ENCODE data around the gene SGSM2. TPM values are rescaled to one million over a fixed set of nuclear protein-coding genes. Genes with fewer than 3 reads are reported as not detected.

The SGSM2 gene
- total and polyA plus RNA-seq, 2 of the 8 experiments (the other 6 are each of a cell fraction or from before 2014, with no cell fraction given), result 44.5 to 77.7 TPM

GRCh38 chr17:2317796-2318195 is 19.5 kb upstream of the SGSM2 start:
- Histone ChIP-seq H2BK20ac (ENCODE audit: low read length) (no peak overlapping the region), H4K91ac (replicated peaks; ENCODE audit: insufficient read length, low read length) (no peak overlapping the region), H3K4me2 (ENCODE audit: insufficient read depth in 1 of 2, low read depth in 2 of 2, low read length in 2 of 2) (no peak overlapping the region), H3K4me3 (ENCODE audit: extremely low read depth in 1 of 4, insufficient read depth in 2 of 4, low read depth in 3 of 4, low read length in 4 of 4) (no peak overlapping the region), H4K8ac (ENCODE audit: extremely low read depth, insufficient read depth, low read length) (no peak overlapping the region), H3K79me1 (ENCODE audit: low read depth, low read length) (no peaks in the 10 kb centered on the region), H3K23me2 (ENCODE audit: low read depth, low read length) (no peaks in the 10 kb centered on the region), H3K9ac (replicated peaks in 1 of 4; ENCODE audit: extremely low read depth in 1 of 4, low read depth in 3 of 4, low read length in 3 of 4) (no peak overlapping the region), H3K18ac (ENCODE audit: extremely low read depth, low read length) (no peak overlapping the region), H3K4me1 (replicated peaks in 1 of 4; ENCODE audit: control insufficient read depth in 3 of 4, insufficient read depth in 4 of 4, low read length in 3 of 4) (no peaks in the 10 kb centered on the region), H2BK12ac (ENCODE audit: low read depth, low read length) (no peak overlapping the region), H3K79me2 (ENCODE audit: control insufficient read depth in 1 of 2, insufficient read depth in 2 of 2, low read length in 2 of 2) (no peaks in the 10 kb centered on the region), H4K20me1 (replicated peaks in 1 of 2; ENCODE audit: control insufficient read depth in 1 of 2, insufficient read depth in 2 of 2, low read length in 2 of 2) (no peaks in the 10 kb centered on the region), H3K27me3 (replicated peaks in 1 of 4; ENCODE audit: control insufficient read depth in 3 of 4, extremely low read depth in 1 of 4, insufficient read depth in 3 of 4, low read length in 3 of 4) (no peaks in the 10 kb centered on the region), H2AK5ac (ENCODE audit: low read depth, low read length) (no peak overlapping the region), H3K23ac (ENCODE audit: insufficient read length) (no peak overlapping the region), H3K27ac (ENCODE audit: low read depth, low read length) (no peak overlapping the region), H3K36me3 (ENCODE audit: control insufficient read depth in 2 of 4, insufficient read depth in 4 of 4, low read length in 3 of 4) (peaks cover 0 to 12% (median 7%) of the 10 kb centered on the region in 4 experiments; a peak in 6 of 8 replicates), H2BK120ac (replicated peaks; ENCODE audit: low read depth, low read length) (no peak overlapping the region), H2BK15ac (ENCODE audit: low read length) (no peak overlapping the region), H3K9me3 (ENCODE audit: insufficient read depth in 2 of 2, low read depth in 1 of 2, low read length in 1 of 2) (no peaks in the 10 kb centered on the region), H4K5ac (ENCODE audit: insufficient read length, low read depth, low read length) (no peak overlapping the region), H2AFZ (ENCODE audit: low read length) (no peak overlapping the region), H3K56ac (replicated peaks; ENCODE audit: insufficient read length, low read depth, low read length) (no peak overlapping the region), H2BK5ac (ENCODE audit: low read depth, low read length) (no peak overlapping the region), H3K4ac (replicated peaks; ENCODE audit: insufficient read length, low read depth, low read length) (no peak overlapping the region), H3K14ac (ENCODE audit: insufficient read length) (no peak overlapping the region)
- no peak for FAIRE-seq
- WGBS, 2 experiments (ENCODE audit: extremely low coverage in 1 of 2, insufficient coverage in 1 of 2, insufficient read length in 1 of 2, insufficient replicate concordance in 2 of 2, low coverage in 1 of 2, low lambda C conversion rate in 2 of 2, missing lambda C conversion rate in 1 of 2), result 90% methylated on average over 3 of the region's 3 CpGs; no CpG with 5 or more reads in 1 of the 2 experiments
- TF ChIP-seq EGR1 (IDR thresholded peaks at IDR 0.05; ENCODE audit: borderline replicate concordance, low read depth, low read length) (no peak), YY1 (IDR thresholded peaks at IDR 0.05; ENCODE audit: low read depth, low read length) (no peak), POLR2AphosphoS5 (IDR thresholded peaks at IDR 0.05; ENCODE audit: low read depth, low read length) (no peak), CREB1 (IDR thresholded peaks at IDR 0.05) (no peak), SP1 (IDR thresholded peaks at IDR 0.05; ENCODE audit: low read depth, low read length) (no peak), MAX (IDR thresholded peaks at IDR 0.05) (no peak), SIRT6 (IDR thresholded peaks at IDR 0.05; ENCODE audit: low read length) (no peak), ATF3 (IDR thresholded peaks at IDR 0.05; ENCODE audit: insufficient read depth, low read depth, low read length) (no peak), KDM4A (IDR thresholded peaks at IDR 0.05; ENCODE audit: low read depth, low read length, severe bottlenecking) (no peak), GABPA (IDR thresholded peaks at IDR 0.05; ENCODE audit: borderline replicate concordance, insufficient read depth, low read length) (no peak)
- ChIA-PET POLR2A (ENCODE audit: partially characterized antibody) (interaction anchor here (0.6 to 12.1 kb wide), 6 partner anchors 10 to 320 kb away, joined by 3 to 230 read pairs (median 4); partner anchors contain the start of genes SGSM2 and TSR1), CTCF (ENCODE audit: partially characterized antibody) (no interaction called here)
- no peak for DNase-seq (ENCODE audit: low read depth in 1 of 2, low spot score in 2 of 2)

All from H1 (cell line).